ENCODE data around the gene DNAJC18.

DNAJC18 gene

GRCh38 chr5:139385061-139386049, 54.0 kb downstream of the DNAJC18 start:
- H3K4me1 ChIP-seq (ENCODE audit: control insufficient read depth in 1 of 2, insufficient read depth in 1 of 2, low read depth in 1 of 2, low read length in 1 of 2), result peaks cover 43 to 59% of the 10 kb centered on the region in 2 experiments
- no peaks in the 10 kb centered on the region for H3K36me3 ChIP-seq
- TF ChIP-seq CTCF (IDR thresholded peaks at IDR 0.05), result no peak
- peak overlapping the region; percentile 61 to 64 for H3K4me3 ChIP-seq (ENCODE audit: low read depth in 1 of 2, low read length in 1 of 2)
- H3K27ac ChIP-seq, result peak overlapping the region; percentile 86
- no peaks in the 10 kb centered on the region for H3K27me3 ChIP-seq
- no peaks in the 10 kb centered on the region for H3K9me3 ChIP-seq

- Histone ChIP-seq H3K4me3 (ENCODE audit: low read depth in 1 of 2, low read length in 1 of 2) (peak overlapping the region; percentile 61 to 64), H3K4me1 (ENCODE audit: control insufficient read depth in 1 of 2, insufficient read depth in 1 of 2, low read depth in 1 of 2, low read length in 1 of 2) (peaks cover 43 to 59% of the 10 kb centered on the region in 2 experiments), H3K9me3 (no peaks in the 10 kb centered on the region), H3K27ac (peak overlapping the region; percentile 86), H3K36me3 (no peaks in the 10 kb centered on the region), H3K27me3 (no peaks in the 10 kb centered on the region)
- no peak for TF ChIP-seq CTCF (IDR thresholded peaks at IDR 0.05)
Observed at GRCh38 chr5:139384591-139385051, 54.7 kb downstream of the DNAJC18 start.

- no peak overlapping the region for H3K4me3 ChIP-seq (ENCODE audit: low read depth in 1 of 2, low read length in 1 of 2)
- peaks cover 44 to 59% of the 10 kb centered on the region in 2 experiments for H3K4me1 ChIP-seq (ENCODE audit: control insufficient read depth in 1 of 2, insufficient read depth in 1 of 2, low read depth in 1 of 2, low read length in 1 of 2)
- peak overlapping the region; percentile 86 for H3K27ac ChIP-seq
- no peaks in the 10 kb centered on the region for H3K9me3 ChIP-seq
- TF ChIP-seq CTCF (IDR thresholded peaks at IDR 0.05), result no peak
- no peaks in the 10 kb centered on the region for H3K36me3 ChIP-seq
- no peaks in the 10 kb centered on the region for H3K27me3 ChIP-seq
Observed at GRCh38 chr5:139383993-139384590, 55.2 kb downstream of the DNAJC18 start.

GRCh38 chr5:139383275-139383992, 55.9 kb downstream of the DNAJC18 start, which contains the start of gene SLC23A1:
Gene SLC23A1, minus strand, starts transcription at chr5:139383297. Its CDS starts 44 bp downstream, at chr5:139383253.
- Histone ChIP-seq H3K27ac (peak within 1 kb of the TSS; percentile 86), H3K4me1 (ENCODE audit: control insufficient read depth in 1 of 2, insufficient read depth in 1 of 2, low read depth in 1 of 2, low read length in 1 of 2) (peaks cover 43 to 52% of the 10 kb centered on the region in 2 experiments)

More at GRCh38 chr5:139383275-139383992, 55.9 kb downstream of the DNAJC18 start, which contains the start of gene SLC23A1:
- no peak within 1 kb of the TSS for H3K4me3 ChIP-seq (ENCODE audit: low read depth in 1 of 2, low read length in 1 of 2)
- no peaks in the 10 kb centered on the region for H3K36me3 ChIP-seq
- no peaks in the 10 kb centered on the region for H3K27me3 ChIP-seq
- no peak for TF ChIP-seq CTCF (IDR thresholded peaks at IDR 0.05)
- no peaks in the 10 kb centered on the region for H3K9me3 ChIP-seq
